ENCODE results near the gene GPR37.

Gene GPR37

GRCh38 chr7:124779620-124780019 lies 14.0 kb upstream of the GPR37 start:
- DNase-seq = no peak

DNA sequence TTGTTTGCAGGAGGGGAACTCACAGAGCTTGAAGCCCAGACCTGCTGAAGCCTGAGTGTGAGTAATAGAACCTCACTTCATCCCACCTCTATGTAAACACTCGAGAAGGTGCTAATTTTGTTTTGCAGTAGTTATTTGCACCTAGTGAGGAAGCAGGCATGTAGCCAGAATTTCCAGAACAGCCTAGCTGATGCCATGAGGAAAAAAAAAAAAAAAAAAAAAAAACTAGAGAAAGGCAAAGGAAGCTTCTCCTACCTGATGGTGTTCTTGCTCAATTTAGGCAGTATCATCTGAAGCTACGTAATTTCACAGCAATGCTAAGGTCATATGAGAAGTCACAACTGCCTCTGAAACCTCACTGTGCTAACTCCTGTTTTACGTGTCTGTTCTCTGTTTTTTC lies 13.6 kb upstream of the GPR37 start:
- DNase-seq = no peak

GRCh38 chr7:124777268-124777667 lies 11.7 kb upstream of the GPR37 start:
- no peak for DNase-seq

GRCh38 chr7:124776153-124776552 lies 10.6 kb upstream of the GPR37 start:
- DNase-seq = no peak

DNA sequence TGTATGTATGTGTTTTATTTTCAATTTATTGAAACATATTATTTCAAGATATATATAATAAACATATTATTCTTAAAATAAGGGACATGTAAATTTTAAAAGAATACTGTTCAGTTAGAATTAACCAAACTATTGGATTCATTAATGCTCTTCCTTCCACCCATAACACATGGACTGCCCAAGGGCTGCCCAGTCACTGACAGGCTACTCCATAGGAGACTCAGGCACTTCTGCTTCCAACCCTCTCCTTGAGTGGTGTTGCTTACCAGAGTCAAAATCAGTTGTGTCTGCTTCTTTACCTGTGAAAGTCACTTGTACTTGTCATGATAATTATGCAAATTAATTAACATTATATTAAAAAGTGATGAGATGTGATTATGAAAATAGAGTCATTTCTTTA lies 9.8 kb upstream of the GPR37 start:
- no peak for DNase-seq

DNA sequence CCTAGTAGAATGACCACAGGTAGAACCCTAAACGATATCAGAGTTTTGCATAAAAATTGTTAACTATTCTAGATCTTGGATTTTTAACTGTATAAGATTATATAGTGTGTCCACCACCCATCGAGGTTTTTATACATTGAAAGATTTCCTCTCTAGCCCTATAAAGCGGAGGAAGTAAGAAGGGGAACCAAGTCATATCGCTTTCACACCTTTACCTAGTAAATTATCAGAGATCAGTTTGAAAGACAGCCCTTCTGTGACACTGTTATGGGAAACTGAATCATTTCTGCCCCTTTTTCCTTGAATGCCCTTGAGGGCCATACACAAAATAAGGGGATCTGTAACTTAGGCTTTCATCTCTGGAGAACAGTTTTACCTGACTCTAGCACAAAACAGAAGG lies 8.3 kb upstream of the GPR37 start:
- no peak for DNase-seq

GRCh38 chr7:124773339-124773738 lies 7.7 kb upstream of the GPR37 start:
- DNase-seq = no peak

DNA sequence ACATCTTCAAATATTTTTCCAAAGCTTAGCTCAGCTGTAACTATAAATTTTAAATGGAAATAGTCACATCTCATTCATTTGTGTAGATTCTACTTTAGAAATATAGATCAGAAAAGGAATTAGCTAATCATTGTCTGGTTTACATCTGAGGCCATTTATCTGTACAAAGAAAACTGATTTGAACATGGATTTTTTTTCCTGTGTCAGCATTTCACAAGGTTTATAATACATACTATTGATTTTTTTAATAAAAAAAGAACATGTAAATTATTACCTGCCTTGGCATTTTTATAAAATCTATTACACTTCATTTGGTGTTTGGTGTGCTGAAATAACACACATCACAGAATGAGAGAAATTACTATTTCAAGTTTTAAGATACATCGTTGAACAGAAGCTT lies 3.5 kb upstream of the GPR37 start:
- DNase-seq = no peak

- DNase-seq = no peak
Measured at GRCh38 chr7:124768525-124768924, 2.9 kb upstream of the GPR37 start.

DNA sequence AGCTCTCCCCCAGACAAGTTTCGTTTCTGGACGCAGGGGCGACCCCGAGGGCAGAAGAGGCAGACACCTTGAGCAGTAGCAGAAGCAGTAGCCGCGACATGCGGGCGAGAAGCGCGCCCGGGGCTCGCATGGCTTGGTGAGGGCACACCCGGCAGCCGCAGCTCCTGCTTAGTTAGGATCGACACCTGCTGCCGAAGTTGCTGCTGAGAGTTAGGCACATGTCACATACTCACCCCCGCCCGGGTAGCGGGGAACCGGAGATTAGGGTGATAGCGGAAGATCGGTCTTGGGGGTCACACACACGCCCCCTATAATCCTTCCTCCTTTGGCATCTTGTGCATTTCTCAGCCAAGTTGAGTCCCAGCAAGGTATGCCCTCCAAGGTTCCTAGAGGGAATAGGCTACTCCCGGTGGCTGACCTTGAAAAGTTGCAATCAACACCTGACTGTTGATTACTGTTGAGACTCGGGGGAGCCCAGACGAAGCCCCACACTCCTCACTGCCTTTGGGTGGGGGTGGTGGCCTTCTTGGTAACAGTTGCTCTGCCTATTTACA lies 668 bp downstream of the GPR37 start:
- no peak for DNase-seq

DNA sequence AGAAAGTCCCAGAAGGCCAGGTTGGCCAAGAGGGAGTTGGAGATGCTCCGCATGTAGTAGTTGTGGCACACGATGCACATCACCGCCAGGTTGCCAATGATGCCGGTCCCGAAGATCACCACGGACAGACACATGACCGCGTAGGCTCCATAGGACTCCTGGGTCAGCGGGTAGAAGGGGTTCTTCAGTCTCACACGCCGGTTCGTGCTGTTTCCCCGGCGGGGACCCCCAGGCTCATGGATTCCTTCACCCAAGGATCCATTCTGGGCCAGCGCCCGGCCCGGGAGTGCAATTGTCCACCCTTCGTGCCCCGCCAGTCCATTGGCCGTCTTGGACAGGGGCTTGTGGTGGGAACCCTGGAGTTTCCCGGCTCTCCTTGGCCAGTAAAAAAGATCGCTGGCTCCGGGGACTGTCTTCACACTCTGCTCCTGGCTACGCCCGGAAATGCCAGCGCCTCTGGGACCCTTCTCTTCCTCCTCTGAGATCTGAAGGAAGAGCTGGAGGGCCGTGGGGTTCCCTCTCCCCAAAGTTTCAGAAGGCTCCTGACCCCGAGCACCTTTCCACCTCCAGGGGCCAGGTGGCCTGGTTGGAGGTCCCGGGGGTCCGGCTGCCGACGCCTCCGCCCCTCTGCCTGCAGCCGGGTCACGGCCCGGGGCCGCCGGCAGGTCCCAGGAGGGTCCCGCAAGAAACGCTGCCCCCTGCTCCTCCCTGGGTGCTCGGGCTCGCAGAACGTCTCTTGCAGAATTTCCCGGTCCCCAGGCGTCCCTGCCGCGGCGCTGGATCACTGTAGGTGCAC lies 1.3 kb downstream of the GPR37 start:
- no peak for DNase-seq

- no peak for DNase-seq
Measured at GRCh38 chr7:124762611-124763143, 2.9 kb downstream of the GPR37 start.

DNA sequence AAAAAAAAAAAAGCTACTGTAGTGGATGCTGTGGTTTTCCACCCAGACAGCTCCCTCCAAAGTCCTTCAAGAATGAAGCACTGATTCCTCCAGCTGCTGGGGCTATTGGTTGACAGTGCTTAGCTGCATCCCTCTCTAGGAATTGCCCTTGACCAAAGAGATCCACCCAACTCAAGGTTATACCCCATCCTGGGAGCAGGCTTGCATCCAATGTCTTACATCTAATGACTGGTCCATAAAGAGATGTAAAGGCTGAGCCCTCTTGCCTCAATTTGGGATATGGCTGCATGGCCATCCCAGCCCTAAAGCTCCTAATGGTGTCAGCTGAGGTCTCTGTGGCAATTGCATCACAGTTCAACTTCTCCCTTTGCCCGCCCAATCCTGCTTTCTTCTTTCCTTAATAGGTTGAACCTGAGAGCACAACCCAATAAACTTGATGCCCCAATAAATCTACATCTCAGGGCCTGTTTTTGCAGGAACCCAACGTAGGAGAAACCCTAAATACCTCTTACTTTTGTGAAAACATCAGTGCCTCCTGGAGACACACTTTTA lies 4.4 kb downstream of the GPR37 start:
- DNase-seq = no peak

- DNase-seq = no peak
Measured at GRCh38 chr7:124758327-124758726, 7.3 kb downstream of the GPR37 start.

DNA sequence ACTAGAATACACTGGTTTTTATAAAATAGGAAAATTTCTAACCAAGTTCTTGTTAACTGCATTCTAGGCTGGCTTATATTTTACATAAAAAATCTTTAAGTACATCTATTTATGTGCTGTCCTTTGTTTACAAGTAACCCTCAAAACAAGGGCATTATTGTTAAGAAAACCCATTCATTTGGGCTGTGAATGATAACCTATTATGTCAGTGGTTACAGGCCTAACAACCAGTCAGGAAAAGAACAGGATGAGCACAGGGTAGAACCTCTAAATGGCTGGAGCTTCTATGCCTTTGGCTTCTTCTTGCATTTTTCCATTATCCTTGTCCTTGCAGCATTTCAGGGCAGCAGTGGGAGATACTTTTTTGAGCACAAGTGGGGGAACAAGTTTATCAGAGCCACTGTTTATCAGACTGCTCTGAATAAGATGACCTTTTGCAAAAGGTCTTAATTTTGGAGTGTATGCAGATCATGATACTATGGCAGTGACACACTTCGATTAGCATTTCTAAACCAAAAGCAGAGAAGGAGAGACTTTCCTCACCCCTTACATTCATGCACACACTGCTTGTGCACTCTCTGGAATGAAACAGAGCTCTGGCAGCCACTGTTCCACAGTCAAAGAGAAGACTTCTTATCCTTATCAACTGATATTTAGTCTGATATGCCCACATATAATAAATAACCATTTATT lies 10.9 kb downstream of the GPR37 start:
- DNase-seq = no peak

DNA sequence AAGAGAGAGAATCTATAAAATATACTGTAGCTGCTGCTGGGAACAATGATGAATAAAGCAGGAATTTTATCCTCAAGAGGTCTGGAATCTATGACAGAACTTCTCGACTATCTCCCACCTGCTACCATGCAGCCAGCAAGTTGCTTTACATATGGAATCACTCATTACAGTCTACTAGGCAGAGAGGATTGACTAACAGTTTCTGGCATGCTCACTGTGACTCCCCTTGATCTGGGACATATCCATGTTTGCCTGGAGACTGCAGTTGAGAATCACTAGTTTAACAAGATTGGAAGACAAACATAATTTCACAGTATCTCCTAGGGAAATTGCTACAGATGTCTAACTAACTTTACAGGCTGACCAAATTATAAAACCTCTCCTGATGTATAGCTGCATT lies 13.3 kb downstream of the GPR37 start:
- DNase-seq = no peak

DNA sequence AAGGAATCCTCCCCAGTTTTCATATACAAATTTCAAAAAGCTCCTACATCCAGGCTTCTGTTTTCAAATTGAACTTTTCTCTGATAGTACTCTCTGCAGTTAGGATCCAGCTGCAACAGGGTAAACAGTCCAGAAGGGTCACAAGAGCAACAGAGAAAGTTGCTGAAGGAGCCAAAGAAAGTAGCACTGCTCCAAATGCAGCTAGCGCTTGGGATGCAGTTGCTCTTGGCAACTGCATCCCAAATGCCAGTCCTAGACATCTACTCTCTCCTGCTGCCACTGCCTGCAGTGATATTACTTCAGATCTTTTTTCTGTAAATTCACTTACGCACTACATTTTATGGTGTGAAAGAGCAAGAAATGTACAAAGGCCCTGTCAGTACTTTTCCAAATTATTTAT lies 14.6 kb downstream of the GPR37 start:
- no peak for DNase-seq

- no peak for DNase-seq
Measured at GRCh38 chr7:124747072-124747471, 18.5 kb downstream of the GPR37 start.

DNA sequence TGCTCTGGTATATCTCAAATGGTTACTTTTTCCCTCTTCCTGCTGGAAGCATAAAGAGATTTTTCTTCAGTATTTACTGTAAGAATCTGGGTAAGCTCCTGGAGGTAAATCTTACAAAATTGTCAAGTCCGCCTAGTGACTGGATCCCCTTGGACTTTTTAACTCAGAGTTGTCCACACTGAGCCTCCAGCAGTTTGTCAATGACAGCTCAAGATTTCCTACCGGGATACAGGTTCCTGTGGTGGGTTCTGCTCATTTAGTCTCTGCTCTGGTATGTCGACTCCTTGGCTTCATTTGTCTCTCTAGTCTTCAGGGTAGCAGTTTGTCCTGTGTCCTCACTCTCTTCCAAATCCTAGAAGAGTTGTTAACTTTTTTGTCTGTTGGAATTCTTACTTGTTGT lies 27.0 kb downstream of the GPR37 start:
- DNase-seq = no peak

GRCh38 chr7:124737760-124738300 lies 27.8 kb downstream of the GPR37 start:
- DNase-seq = no peak

DNA sequence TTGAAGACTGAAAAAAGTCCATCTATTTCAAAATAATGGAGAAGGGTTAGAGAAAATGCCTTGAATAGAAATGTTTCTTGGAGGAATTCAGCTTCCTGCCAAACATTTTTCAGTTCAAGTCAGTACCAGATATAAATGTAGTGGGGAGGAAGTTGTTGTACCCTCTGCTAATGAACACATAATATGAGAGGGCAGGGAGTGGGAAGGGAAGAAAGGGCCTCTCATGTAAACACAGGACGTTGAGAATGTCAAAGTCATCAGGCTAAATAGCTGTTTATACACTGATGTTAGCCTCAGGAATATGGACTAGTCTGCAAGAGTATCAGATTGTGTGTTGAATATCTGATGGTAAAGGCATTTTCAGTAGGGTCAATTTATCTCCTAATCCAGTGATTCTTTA lies 37.0 kb downstream of the GPR37 start:
- no peak for DNase-seq

DNA sequence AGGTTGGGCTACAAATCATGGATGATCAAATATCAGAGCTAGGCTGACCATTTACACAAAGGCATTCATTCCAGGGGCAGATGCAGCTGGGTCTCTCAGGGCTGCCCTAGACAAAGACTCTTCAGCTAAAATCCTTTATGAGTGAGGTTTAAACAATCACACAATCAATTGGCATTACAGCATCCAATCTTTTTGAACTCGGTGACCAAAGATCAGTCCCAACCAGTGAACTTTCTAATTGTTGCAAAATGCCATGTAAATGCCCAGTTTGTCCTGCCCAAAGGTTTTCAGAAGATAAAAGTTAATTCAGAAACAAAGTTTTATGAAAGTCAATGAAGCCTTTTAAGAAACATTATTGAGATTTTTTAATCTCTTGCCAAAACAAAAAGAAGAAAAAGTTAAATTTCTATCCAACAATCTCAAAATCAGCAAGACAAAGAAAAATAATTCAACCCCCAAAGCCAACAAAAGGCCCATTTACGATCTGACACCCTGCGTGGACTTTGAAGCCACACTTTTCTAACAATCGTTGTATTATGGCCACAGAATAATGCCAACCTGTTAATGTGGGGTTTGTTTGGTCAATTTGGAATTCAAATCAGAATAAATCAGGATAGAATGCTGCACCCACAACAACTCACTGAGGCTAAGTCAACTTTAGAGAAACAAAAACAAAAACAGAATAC lies 40.9 kb downstream of the GPR37 start:
- no peak for DNase-seq

GRCh38 chr7:124724079-124724478 lies 41.5 kb downstream of the GPR37 start:
- no peak for DNase-seq

Data from activated CD4-positive, CD25-positive, alpha-beta regulatory T cell (primary cell).